Measurements from ENCODE around the gene SORT1.

GRCh38 chr1:109354929-109355328, 42.8 kb downstream of the SORT1 start:
- TF ChIP-seq CTCF (conservative IDR thresholded peaks at IDR 0.05; ENCODE audit: low read length) (no peak), EZH2phosphoT487 (IDR thresholded peaks at IDR 0.05; ENCODE audit: borderline replicate concordance, low read depth, low read length) (no peak)
